Eye (tissue), 1 donor: ENCODE measurements around the gene PPP1R3F.
A peak's percentile ranks its signal among the peaks of the same experiment; 100 is the strongest.

Source experiments
- DNase-seq: peaks from one replicate; pipeline ENCODE4 v3.0.0-alpha.2; 2015

The PPP1R3F gene, protein sequence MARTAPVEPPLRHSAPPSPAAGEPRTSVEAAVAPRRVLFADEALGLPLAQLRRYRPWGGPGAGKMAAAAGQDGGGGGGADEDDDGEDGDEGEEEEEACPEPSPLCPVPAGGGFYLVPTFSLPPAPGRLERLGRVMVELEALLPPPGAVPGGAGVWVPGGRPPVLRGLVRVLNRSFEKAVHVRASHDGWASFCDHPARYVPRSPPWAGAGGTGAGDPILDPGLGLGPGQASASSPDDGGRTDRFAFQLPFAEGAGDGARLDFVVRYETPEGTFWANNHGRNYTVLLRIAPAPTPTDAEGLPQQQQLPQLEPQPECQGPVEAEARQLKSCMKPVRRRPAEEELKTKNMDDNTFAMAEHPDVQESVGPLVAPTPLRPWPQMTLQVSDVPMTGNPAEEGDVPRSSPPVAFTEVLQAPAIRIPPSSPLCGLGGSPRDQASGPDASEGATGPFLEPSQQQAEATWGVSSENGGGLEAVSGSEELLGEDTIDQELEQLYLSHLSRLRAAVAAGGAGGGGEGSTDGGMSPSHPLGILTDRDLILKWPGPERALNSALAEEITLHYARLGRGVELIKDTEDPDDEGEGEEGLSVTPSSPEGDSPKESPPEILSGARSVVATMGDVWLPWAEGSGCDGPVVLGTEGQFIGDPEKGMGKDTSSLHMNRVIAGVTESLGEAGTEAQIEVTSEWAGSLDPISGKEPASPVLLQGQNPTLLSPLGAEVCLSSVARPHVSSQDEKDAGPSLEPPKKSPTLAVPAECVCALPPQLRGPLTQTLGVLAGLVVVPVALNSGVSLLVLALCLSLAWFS

DNA sequence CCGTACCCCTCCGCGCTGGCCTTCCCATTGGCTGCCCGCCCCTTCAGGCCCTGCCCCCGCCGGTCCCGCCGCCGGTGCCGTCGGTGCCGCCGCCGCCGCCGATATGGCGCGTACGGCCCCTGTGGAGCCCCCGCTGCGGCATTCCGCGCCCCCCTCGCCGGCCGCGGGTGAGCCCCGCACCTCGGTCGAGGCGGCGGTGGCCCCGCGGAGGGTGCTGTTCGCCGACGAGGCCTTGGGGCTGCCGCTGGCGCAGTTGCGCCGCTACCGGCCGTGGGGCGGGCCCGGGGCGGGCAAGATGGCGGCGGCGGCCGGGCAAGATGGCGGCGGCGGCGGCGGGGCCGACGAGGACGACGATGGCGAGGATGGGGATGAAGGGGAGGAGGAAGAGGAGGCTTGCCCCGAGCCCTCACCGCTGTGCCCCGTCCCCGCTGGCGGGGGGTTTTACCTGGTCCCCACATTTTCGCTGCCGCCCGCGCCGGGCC is at the start of gene PPP1R3F:
PPP1R3F (plus strand) TSS at position 27 of the 482 bp plus-strand sequence; CDS start at position 104, 77 bp downstream.
- DNase-seq, result no peak

- DNase-seq, result no peak
These were observed 49.5 kb upstream of the PPP1R3F start for GRCh38 chrX:49220100-49220499.

- no peak for DNase-seq
These were observed 47.7 kb upstream of the PPP1R3F start for GRCh38 chrX:49221868-49222267.

DNA sequence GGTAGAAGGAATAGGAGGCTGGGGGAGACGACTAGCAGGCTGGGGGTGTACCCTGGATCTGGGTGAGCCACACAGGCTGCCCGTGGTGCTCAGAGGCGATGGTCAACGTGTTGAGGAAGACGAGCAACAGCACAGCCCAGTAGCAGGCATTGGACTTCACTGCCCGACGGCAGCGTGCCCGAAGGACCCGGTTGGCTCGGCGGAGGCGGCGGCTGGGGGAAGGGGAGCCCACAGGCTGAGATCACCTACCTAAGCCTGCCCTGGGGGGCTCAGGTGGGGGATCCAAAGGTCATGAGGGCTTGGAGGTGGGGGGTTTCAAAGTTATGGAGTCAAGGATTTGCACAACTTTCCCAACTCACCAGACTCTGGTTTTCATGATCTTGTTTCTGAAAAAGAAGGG is 43.7 kb upstream of the PPP1R3F start:
- DNase-seq, result no peak

GRCh38 chrX:49226946-49227345 is 42.6 kb upstream of the PPP1R3F start:
- DNase-seq, result no peak

- DNase-seq, result no peak
These were observed 41.9 kb upstream of the PPP1R3F start for GRCh38 chrX:49227726-49228125.

DNA sequence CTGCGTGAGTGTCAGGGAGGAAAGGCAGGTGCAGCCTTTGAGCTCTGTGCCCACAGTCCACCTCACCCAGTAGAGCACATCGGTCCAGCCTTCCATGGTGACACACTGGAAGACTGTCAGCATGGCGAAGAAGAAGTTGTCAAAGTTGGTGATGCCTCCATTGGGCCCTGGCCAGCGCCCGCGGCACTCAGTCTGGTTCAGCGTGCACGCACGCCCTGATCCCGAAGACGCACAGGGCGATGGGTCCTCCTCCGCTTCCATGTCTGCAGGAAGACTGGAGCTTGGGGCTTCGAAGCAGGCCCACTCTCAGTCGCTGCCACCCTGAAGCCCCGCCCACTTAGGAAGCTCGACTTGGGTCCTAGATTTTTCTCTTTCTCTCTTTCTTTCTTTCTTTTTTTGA is 41.4 kb upstream of the PPP1R3F start:
- no peak for DNase-seq

- peak; percentile 33 for DNase-seq
These were observed 38.9 kb upstream of the PPP1R3F start for GRCh38 chrX:49230500-49231232.

GRCh38 chrX:49231333-49232000 is 38.1 kb upstream of the PPP1R3F start:
- DNase-seq, result no peak

- DNase-seq, result no peak
These were observed 37.1 kb upstream of the PPP1R3F start for GRCh38 chrX:49232525-49232924.

DNA sequence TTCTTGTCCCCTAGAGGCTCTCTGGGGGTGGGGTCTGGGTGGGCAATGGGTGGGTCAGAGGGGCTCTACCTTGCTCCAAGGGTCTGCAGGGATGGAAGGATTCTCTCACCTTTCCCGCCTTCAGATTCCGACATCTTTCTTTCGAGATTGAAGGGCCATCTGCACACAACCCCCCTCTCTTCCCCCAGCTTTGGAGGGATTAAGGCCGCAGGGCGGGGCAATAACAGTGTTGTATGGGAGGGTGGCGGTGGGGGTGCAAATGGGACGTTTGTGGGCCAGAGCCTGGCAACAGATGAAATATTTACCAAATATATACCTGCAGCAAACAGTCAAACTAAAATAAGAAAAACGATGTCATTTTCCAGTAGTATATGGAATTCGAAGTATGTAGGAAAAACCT is 36.4 kb upstream of the PPP1R3F start, which contains the start of gene CACNA1F:
CACNA1F (minus strand) TSS at position 165 of the 400 bp plus-strand sequence; CDS start at position 134, 31 bp downstream.
- DNase-seq, result no peak

- peak; percentile 8 for DNase-seq
These were observed 35.6 kb upstream of the PPP1R3F start for GRCh38 chrX:49233887-49234555.

GRCh38 chrX:49237060-49237459 is 32.5 kb upstream of the PPP1R3F start:
- no peak for DNase-seq

DNA sequence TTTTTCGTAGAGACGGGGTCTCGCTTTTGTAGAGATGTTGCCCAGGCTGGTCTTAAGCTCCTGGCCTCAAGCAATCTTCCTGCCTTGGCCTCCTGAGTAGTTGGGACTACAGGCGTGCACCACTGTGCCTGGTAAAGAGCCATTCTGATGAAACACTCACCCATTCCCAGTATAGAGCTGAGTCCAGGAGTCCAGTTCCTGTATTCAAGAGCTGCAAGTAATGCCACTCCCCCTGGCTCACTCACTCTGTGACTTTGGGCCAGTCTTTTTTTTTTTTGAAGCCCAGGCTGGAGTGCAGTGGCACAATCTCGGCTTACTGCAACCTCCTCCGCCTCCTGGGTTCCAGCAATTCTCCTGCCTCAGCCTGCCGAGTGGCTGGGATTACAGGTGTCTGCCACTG is 30.9 kb upstream of the PPP1R3F start:
- no peak for DNase-seq

DNA sequence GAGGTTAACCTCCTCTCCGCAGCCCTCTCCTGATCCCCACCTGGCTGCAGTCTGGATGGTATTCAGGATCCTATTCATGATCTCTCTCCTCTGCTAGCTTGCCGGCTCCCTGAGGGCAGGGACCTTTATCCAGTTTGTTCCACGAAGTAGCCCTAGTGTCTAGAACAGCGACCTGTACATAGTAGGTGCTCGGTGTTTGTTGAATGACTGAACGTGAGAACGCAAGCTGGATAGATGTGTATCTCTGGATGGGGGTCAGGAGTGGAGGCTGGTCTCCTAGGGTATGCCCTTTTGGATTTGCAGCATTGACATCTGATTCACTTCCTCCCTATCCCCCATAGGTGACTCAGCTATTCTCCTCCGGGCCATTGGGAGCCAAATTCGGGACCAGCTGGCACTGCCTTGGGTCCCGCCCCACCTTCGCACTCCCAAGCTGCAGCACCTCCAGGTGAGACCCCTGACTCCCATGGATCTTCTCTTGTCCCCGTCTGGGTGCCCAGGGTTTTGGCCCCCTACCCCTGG is 27.0 kb upstream of the PPP1R3F start:
- DNase-seq, result no peak

DNA sequence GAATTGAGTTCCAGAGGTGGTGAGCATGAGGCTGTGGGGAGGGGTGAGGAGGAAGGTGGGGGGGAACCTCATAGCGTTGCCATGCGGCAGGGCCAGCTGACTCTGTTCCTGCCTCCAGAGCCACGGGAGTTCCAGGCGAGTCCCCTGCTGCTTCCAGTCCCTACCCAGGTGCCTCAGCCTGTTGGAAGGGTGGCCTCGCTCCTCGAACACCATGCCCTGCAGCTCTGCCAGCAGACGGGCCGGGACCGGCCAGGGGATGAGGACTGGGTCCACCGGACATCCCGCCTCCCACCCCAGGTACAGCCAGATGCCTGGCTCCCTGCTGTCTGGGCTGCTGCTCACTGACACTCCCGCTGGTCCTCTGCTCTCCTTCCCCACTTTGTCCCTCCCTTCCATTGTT is 26.4 kb upstream of the PPP1R3F start:
- no peak for DNase-seq

GRCh38 chrX:49244207-49244606 is 25.4 kb upstream of the PPP1R3F start:
- no peak for DNase-seq

DNA sequence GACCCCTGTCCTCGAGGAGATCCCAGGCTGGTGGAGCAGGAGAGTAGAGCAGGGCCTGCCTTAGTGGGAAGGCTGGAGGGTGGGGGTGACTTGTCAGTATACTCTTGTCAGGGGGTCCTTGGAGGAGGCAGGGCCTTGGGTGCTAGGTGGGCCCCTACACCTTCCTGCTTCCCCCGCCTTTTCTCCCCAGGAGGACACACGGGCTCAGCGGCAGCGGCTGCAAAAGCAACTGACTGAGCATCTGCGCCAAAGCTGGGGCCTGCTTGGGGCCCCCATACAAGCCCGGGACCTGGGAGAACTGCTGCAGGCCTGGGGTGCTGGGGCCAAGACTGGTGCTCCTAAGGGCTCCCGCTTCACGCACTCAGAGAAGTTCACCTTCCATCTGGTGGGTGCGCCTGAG is 23.1 kb upstream of the PPP1R3F start:
- no peak for DNase-seq

- DNase-seq, result no peak
These were observed 22.2 kb upstream of the PPP1R3F start for GRCh38 chrX:49247346-49247745.

GRCh38 chrX:49247916-49248811 is 21.4 kb upstream of the PPP1R3F start:
- no peak for DNase-seq

GRCh38 chrX:49249071-49249470 is 20.5 kb upstream of the PPP1R3F start:
- DNase-seq, result no peak
